COLO668 (cell line): Measurements from ENCODE around the gene DSCAML1.
A peak's percentile ranks its signal among the peaks of the same experiment; 100 is the strongest.

Experiments
- DNase-seq: peaks from one replicate; lab custom pipeline; 2025; ENCODE audit not compliant: unreplicated experiment; lab: John Stamatoyannopoulos, UW

The DSCAML1 gene

GRCh38 chr11:117621226-117621625, 175.8 kb downstream of the DSCAML1 start:
- DNase-seq, result no peak

- no peak for DNase-seq
Measured at GRCh38 chr11:117620659-117621058, 176.4 kb downstream of the DSCAML1 start.

GRCh38 chr11:117620086-117620485, 176.9 kb downstream of the DSCAML1 start:
- DNase-seq, result no peak

- no peak for DNase-seq
Measured at GRCh38 chr11:117619661-117620060, 177.4 kb downstream of the DSCAML1 start.

GRCh38 chr11:117618982-117619355, 178.0 kb downstream of the DSCAML1 start:
- peak; percentile 67 for DNase-seq

GRCh38 chr11:117618302-117618981, 178.6 kb downstream of the DSCAML1 start:
- peak; percentile 43 for DNase-seq

GRCh38 chr11:117616979-117617378, 180.0 kb downstream of the DSCAML1 start:
- DNase-seq, result no peak

- DNase-seq, result no peak
Measured at GRCh38 chr11:117614728-117615127, 182.3 kb downstream of the DSCAML1 start.

- DNase-seq, result no peak
Measured at GRCh38 chr11:117613521-117613920, 183.5 kb downstream of the DSCAML1 start.

GRCh38 chr11:117612177-117612576, 184.8 kb downstream of the DSCAML1 start:
- no peak for DNase-seq

- DNase-seq, result no peak
Measured at GRCh38 chr11:117610901-117611300, 186.1 kb downstream of the DSCAML1 start.

- no peak for DNase-seq
Measured at GRCh38 chr11:117610045-117610444, 187.0 kb downstream of the DSCAML1 start.

GRCh38 chr11:117607449-117607848, 189.6 kb downstream of the DSCAML1 start:
- no peak for DNase-seq

GRCh38 chr11:117606790-117607189, 190.2 kb downstream of the DSCAML1 start:
- DNase-seq, result no peak

- peak; percentile 23 for DNase-seq
Measured at GRCh38 chr11:117606211-117606610, 190.8 kb downstream of the DSCAML1 start.

- no peak for DNase-seq
Measured at GRCh38 chr11:117605331-117605730, 191.7 kb downstream of the DSCAML1 start.

- DNase-seq, result peak; percentile 79
Measured at GRCh38 chr11:117604336-117604995, 192.6 kb downstream of the DSCAML1 start.

- DNase-seq, result no peak
Measured at GRCh38 chr11:117603932-117604331, 193.1 kb downstream of the DSCAML1 start.

- DNase-seq, result no peak
Measured at GRCh38 chr11:117601006-117601708, 195.9 kb downstream of the DSCAML1 start.

- DNase-seq, result no peak
Measured at GRCh38 chr11:117600234-117600783, 196.7 kb downstream of the DSCAML1 start.

GRCh38 chr11:117597071-117597470, 199.9 kb downstream of the DSCAML1 start:
- no peak for DNase-seq

- DNase-seq, result no peak
Measured at GRCh38 chr11:117595440-117595839, 201.6 kb downstream of the DSCAML1 start.
